Fibroblast of lung (primary cell): ENCODE data around the gene AGXT. TPM values are rescaled to one million over a fixed set of nuclear protein-coding genes. Genes with fewer than 3 reads are reported as not detected.

ENCODE experiments used
- DNase-seq, 2 donors: peaks; one replicate each; pipeline versions ENCODE4 v3.0.0 to v3.0.0-alpha.2; 2010; ENCODE audit warnings: low read depth in 2 of 2
- H2AFZ ChIP-seq: 2 replicates; pipeline ENCODE4 v1.5.1; 2012; ENCODE audit warnings: low read length, control low read depth, inconsistent platforms
- H3K27ac ChIP-seq: 2 replicates; pipeline ENCODE4 v1.5.1; 2011; ENCODE audit warnings: low read length, control low read depth; ENCODE audit not compliant: insufficient read depth
- H3K27me3 ChIP-seq: 2 replicates; pipeline ENCODE4 v1.5.1; 2011; ENCODE audit warnings: mild to moderate bottlenecking, low read length; ENCODE audit not compliant: control insufficient read depth, insufficient read depth
- H3K36me3 ChIP-seq: 2 replicates; pipeline ENCODE4 v1.5.1; 2011; ENCODE audit warnings: low read length; ENCODE audit not compliant: control insufficient read depth, insufficient read depth
- H3K4me1 ChIP-seq: 2 replicates; pipeline ENCODE4 v1.5.1; 2011; ENCODE audit warnings: low read length; ENCODE audit not compliant: control insufficient read depth, insufficient read depth; ENCODE audit errors: extremely low read depth
- H3K4me2 ChIP-seq: 2 replicates; pipeline ENCODE4 v1.5.1; 2011; ENCODE audit warnings: low read length, control low read depth; ENCODE audit not compliant: insufficient read depth; ENCODE audit errors: extremely low read depth
- H3K4me3 ChIP-seq, 4 experiments: fragments of 200-600 bp in 1 of 4; sonication (generic) in 1 of 4; replicated peaks in 1 of 4; 2 replicates each; pipeline ENCODE4 v1.5.1; 2011 to 2016; ENCODE audit warnings: low read length in 4 of 4, low read depth in 3 of 4, mild to moderate bottlenecking in 3 of 4, control low read depth in 2 of 4, inconsistent platforms in 1 of 4, mixed read lengths in 1 of 4; ENCODE audit not compliant: insufficient read depth in 1 of 4; ENCODE audit errors: control extremely low read depth in 1 of 4
- H3K79me2 ChIP-seq: 2 replicates; pipeline ENCODE4 v1.5.1; 2012; ENCODE audit warnings: mild to moderate bottlenecking, low read length, inconsistent platforms; ENCODE audit not compliant: control insufficient read depth, insufficient read depth
- H3K9ac ChIP-seq: 2 replicates; pipeline ENCODE4 v1.5.1; 2011; ENCODE audit warnings: mild to moderate bottlenecking, low read length, control low read depth; ENCODE audit not compliant: insufficient read depth
- H3K9me3 ChIP-seq: 2 replicates; pipeline ENCODE4 v1.5.1; 2012; ENCODE audit warnings: low read depth, low read length; ENCODE audit not compliant: control insufficient read depth, insufficient read depth
- H4K20me1 ChIP-seq: 2 replicates; pipeline ENCODE4 v1.5.1; 2011; ENCODE audit warnings: low read length; ENCODE audit not compliant: control insufficient read depth, insufficient read depth; ENCODE audit errors: extremely low read depth
- CTCF ChIP-seq, 2 donors: IDR thresholded peaks in 1 of 2; conservative IDR thresholded peaks in 1 of 2; 1 replicate in 1 of 2; 2 replicates in 1 of 2; pipeline ENCODE4 v1.5.1; 2011 to 2012; ENCODE audit warnings: low read length in 2 of 2, control low read depth in 1 of 2, inconsistent platforms in 1 of 2, low read depth in 1 of 2, mild to moderate bottlenecking in 1 of 2
- EZH2 ChIP-seq: IDR thresholded peaks from 2 replicates; pipeline ENCODE4 v1.5.1; 2012; ENCODE audit warnings: low read length, control low read depth, mild to moderate bottlenecking; ENCODE audit errors: missing control alignments
- polyA plus RNA-seq, 2 donors: library from polyadenylated mRNA; depleted of rRNA in 1 of 2; stranded (reverse) in 1 of 2; unstranded in 1 of 2; fragments of >200 nt; gene quantifications; 2 replicates each; pipeline ENCODE4 v1.2.1, GENCODE V29; 2011 to 2012; ENCODE audit warnings: missing spikeins in 1 of 2
- total RNA-seq: library from RNA; depleted of rRNA; stranded (reverse); fragments of >200 nt; gene quantifications from 2 replicates; pipeline ENCODE4 v1.2.1, GENCODE V29; 2014

Gene AGXT
- total and polyA plus RNA-seq, 2 donors (not counting 1 experiment from before 2014, with no cell fraction given) = not detected

GRCh38 chr2:240925191-240925567, 56.6 kb downstream of the AGXT start:
- H3K27ac ChIP-seq = no peak overlapping the region
- no peak overlapping the region for H3K4me2 ChIP-seq
- no peaks in the 10 kb centered on the region for H4K20me1 ChIP-seq
- no peak overlapping the region for H3K9ac ChIP-seq
- DNase-seq = no peak
- no peak overlapping the region for H2AFZ ChIP-seq
- no peak overlapping the region for H3K4me3 ChIP-seq
- no peaks in the 10 kb centered on the region for H3K27me3 ChIP-seq
- H3K4me1 ChIP-seq = peaks cover 24% of the 10 kb centered on the region
- H3K36me3 ChIP-seq = no peaks in the 10 kb centered on the region
- TF ChIP-seq EZH2 (no peak), CTCF (conservative IDR thresholded peaks at IDR 0.05 in 1 of 2, IDR thresholded peaks at IDR 0.05 in 1 of 2; ENCODE audit: low read depth in 1 of 2, low read length in 2 of 2) (no peak)
- H3K79me2 ChIP-seq = no peaks in the 10 kb centered on the region
- no peaks in the 10 kb centered on the region for H3K9me3 ChIP-seq

GRCh38 chr2:240925568-240926515, 57.2 kb downstream of the AGXT start:
- Histone ChIP-seq H3K27ac (no peak overlapping the region), H3K9me3 (no peaks in the 10 kb centered on the region)
- no peak for DNase-seq

More at GRCh38 chr2:240925568-240926515, 57.2 kb downstream of the AGXT start:
- H3K27me3 ChIP-seq = no peaks in the 10 kb centered on the region
- H3K4me2 ChIP-seq = no peak overlapping the region
- TF ChIP-seq CTCF (conservative IDR thresholded peaks at IDR 0.05 in 1 of 2, IDR thresholded peaks at IDR 0.05 in 1 of 2; ENCODE audit: low read depth in 1 of 2, low read length in 2 of 2) = no peak
- no peak for TF ChIP-seq EZH2
- no peaks in the 10 kb centered on the region for H3K79me2 ChIP-seq
- H4K20me1 ChIP-seq = no peaks in the 10 kb centered on the region
- peaks cover 20% of the 10 kb centered on the region for H3K4me1 ChIP-seq
- H3K4me3 ChIP-seq = no peak overlapping the region
- H2AFZ ChIP-seq = no peak overlapping the region
- no peaks in the 10 kb centered on the region for H3K36me3 ChIP-seq
- no peak overlapping the region for H3K9ac ChIP-seq
